ENCODE data around the gene FRG2B. TPM values are rescaled to one million over a fixed set of nuclear protein-coding genes. Genes with fewer than 3 reads are reported as not detected.
"Not testable (repeated sequence)": the region's sequence is repeated elsewhere in the genome, so short reads cannot be mapped to it uniquely, and the experiment has no call there.

Gene FRG2B
- total RNA-seq, 2 experiments from 2014 or later, result not detected

DNA sequence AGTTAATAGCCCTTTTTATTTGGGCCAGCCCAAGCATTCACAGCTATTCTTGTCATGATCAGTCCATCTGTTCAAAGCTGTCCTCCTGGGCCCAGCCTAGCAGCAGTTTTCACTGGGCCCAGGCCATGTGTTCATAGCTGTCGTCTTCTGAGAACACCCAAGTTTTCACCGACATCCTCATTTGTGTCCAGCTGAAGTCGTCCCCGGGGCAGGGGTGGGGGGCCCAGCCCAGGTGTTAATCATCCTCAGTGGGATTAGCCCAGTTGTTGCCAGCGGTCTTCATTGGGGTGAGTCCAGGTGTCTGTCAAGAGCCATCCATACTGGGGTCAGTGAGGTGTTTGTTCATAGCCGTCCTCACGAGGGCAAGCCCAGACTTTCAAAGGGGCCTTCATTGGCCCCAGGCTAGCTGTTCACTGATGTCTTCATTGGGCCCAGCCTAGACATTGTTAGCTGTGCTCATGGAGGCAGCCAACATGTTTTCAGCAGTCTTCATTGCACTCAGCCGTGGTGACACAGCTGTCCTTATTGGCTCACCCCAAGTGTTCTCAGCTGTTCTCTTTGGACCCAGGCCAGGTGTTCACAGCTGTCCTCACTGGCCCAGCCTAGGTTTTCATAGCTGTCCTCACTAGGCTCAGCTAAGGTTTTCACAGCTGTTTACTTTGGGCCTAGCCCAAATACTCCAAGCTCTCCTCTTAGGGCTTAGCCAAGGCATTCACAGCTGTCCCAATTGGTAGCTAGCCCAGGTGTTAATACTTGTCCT lies 10.0 kb downstream of the FRG2B start:
- Mint-ChIP-seq H3K4me3 (no peak overlapping the region), H3K27me3 (peaks cover 29% of the 10 kb centered on the region), H3K27ac (no peak overlapping the region), H3K4me1 (no peaks in the 10 kb centered on the region), H3K9me3 (no peaks in the 10 kb centered on the region), H3K36me3 (no peaks in the 10 kb centered on the region)
- DNase-seq (no peak), ATAC-seq (ENCODE audit: low read depth) (no peak)
- POLR2A ChIA-PET, result no interaction called here

- Mint-ChIP-seq H3K27me3 (peaks cover 26% of the 10 kb centered on the region), H3K4me1 (no peaks in the 10 kb centered on the region), H3K27ac (no peak overlapping the region), H3K9me3 (no peaks in the 10 kb centered on the region), H3K4me3 (no peak overlapping the region), H3K36me3 (no peaks in the 10 kb centered on the region)
- POLR2A ChIA-PET, result no interaction called here
- ATAC-seq (ENCODE audit: low read depth) (no peak), DNase-seq (no peak)
Measured at GRCh38 chr10:133614830-133615580, 11.6 kb downstream of the FRG2B start.

DNA sequence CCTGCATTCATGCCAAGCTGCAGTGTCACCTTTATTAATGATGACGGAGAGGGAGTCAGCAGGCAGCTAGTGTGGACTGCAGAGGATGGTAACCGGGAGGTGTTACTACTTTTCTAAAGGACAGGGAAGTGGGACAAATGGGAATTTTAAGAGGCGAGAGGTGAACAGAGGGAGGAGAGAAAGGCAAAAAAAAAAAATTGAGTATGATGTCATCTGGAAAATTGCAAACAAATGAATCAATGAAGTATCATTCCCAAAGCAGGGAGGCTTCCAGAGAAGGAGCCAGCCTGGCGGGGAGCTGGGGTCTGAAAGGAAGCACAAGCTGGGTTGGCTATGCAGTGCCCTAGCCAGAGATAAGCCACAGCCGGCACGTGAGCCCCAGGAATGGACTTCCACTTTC lies 12.9 kb downstream of the FRG2B start:
- Mint-ChIP-seq H3K27me3 (peaks cover 28% of the 10 kb centered on the region), H3K27ac (no peak overlapping the region), H3K36me3 (no peaks in the 10 kb centered on the region), H3K4me3 (no peak overlapping the region), H3K4me1 (no peaks in the 10 kb centered on the region), H3K9me3 (no peaks in the 10 kb centered on the region)
- DNase-seq (no peak), ATAC-seq (ENCODE audit: low read depth) (no peak)
- POLR2A ChIA-PET, result no interaction called here

DNA sequence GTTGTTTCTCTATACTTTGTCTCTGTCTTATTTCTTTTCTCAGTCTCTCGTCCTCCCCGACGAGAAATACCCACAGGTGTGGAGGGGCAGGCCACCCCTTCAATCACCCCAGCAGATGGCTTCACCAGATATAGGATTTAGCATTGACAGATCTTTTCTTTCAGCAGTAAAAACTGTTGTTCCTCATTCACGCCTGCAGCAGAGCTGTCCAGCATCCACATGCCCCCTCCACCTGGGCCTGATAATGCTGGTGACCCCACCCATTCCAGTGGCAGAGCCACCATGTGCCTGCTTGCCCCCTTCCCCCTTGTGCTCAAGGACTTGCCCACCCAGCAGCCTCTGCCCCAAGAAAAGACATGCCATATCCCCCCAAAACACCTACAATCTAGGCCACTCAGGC lies 15.5 kb downstream of the FRG2B start:
- H3K4me3 Mint-ChIP-seq, result no peak overlapping the region
- no peaks in the 10 kb centered on the region for H3K36me3 Mint-ChIP-seq
- POLR2A ChIA-PET, result no interaction called here
- H3K27ac Mint-ChIP-seq, result no peak overlapping the region
- H3K27me3 Mint-ChIP-seq, result peaks cover 48% of the 10 kb centered on the region
- DNase-seq (no peak), ATAC-seq (ENCODE audit: low read depth) (no peak)
- H3K9me3 Mint-ChIP-seq, result no peaks in the 10 kb centered on the region
- H3K4me1 Mint-ChIP-seq, result peaks cover 3% of the 10 kb centered on the region

GRCh38 chr10:133608855-133609254 lies 17.7 kb downstream of the FRG2B start:
- Mint-ChIP-seq H3K27ac (no peak overlapping the region), H3K4me1 (peaks cover 3% of the 10 kb centered on the region), H3K36me3 (no peaks in the 10 kb centered on the region), H3K4me3 (no peak overlapping the region), H3K9me3 (no peaks in the 10 kb centered on the region), H3K27me3 (peaks cover 54% of the 10 kb centered on the region)
- DNase-seq, result no peak
- POLR2A ChIA-PET, result no interaction called here
- no peak for ATAC-seq (ENCODE audit: low read depth)

DNA sequence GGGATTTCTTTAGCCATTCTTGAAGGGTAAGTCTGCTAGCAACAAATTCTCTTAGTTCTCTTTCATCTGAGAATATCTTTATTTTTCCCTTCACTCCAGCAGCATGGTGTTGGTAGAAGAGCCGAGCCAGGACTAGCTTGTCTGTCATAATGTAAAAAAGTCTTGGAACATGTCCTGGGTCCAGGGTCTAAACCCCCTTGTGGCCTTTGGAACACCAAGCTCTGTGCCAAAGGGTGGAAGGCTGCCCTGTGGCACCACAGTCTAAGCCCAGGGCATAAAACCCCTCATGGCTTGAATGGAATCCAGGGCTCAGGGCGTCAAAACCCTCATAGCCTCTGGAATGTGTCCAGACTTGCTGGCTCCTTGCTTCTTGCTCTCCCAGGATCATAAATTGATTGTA lies 23.2 kb downstream of the FRG2B start:
- H3K4me1 Mint-ChIP-seq; DNase-seq; H3K4me3 Mint-ChIP-seq; POLR2A ChIA-PET; ATAC-seq (ENCODE audit: low read depth); H3K36me3 Mint-ChIP-seq; H3K9me3 Mint-ChIP-seq; H3K27ac Mint-ChIP-seq: not testable (repeated sequence)
- H3K27me3 Mint-ChIP-seq, result peaks cover 61% of the 10 kb centered on the region

GRCh38 chr10:133600657-133601056 lies 25.9 kb downstream of the FRG2B start:
- DNase-seq (no peak), ATAC-seq (ENCODE audit: low read depth) (no peak)
- Mint-ChIP-seq H3K27me3 (peaks cover 55% of the 10 kb centered on the region), H3K36me3 (no peaks in the 10 kb centered on the region), H3K4me1 (no peaks in the 10 kb centered on the region), H3K9me3 (no peaks in the 10 kb centered on the region), H3K27ac (no peak overlapping the region), H3K4me3 (no peak overlapping the region)
- POLR2A ChIA-PET, result no interaction called here

GRCh38 chr10:133599869-133600268 lies 26.7 kb downstream of the FRG2B start:
- H3K36me3 Mint-ChIP-seq; POLR2A ChIA-PET; DNase-seq; H3K9me3 Mint-ChIP-seq; H3K4me3 Mint-ChIP-seq; H3K27ac Mint-ChIP-seq; ATAC-seq (ENCODE audit: low read depth); H3K4me1 Mint-ChIP-seq: not testable (repeated sequence)
- H3K27me3 Mint-ChIP-seq, result peaks cover 59% of the 10 kb centered on the region

GRCh38 chr10:133592716-133593115 lies 33.9 kb downstream of the FRG2B start:
- Mint-ChIP-seq H3K27me3 (peaks cover 45% of the 10 kb centered on the region), H3K4me3 (no peak overlapping the region), H3K36me3 (no peaks in the 10 kb centered on the region), H3K9me3 (no peaks in the 10 kb centered on the region), H3K4me1 (no peaks in the 10 kb centered on the region), H3K27ac (no peak overlapping the region)
- DNase-seq (no peak), ATAC-seq (ENCODE audit: low read depth) (no peak)
- POLR2A ChIA-PET, result no interaction called here

DNA sequence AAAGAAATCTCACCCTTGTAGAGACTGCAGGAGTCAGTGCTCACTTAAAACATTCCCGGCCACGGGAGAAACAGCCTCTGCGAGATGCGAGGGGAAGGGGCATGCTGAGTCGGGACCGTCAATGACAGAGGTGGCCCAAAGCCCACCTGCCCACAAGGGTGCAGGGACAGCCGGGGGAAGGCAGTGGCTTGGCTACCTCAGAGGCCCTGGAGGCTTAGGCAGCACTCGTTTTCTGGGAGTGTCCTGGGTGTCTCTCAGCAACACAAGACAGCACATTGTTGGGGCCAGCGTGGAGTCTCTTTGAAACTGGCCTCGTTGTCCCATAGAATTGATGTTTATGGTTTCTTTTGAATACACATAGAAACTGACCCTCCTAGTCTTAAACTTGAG lies 35.6 kb downstream of the FRG2B start:
- no peak for ATAC-seq (ENCODE audit: low read depth)
- H3K36me3 Mint-ChIP-seq, result no peaks in the 10 kb centered on the region
- peaks cover 37% of the 10 kb centered on the region for H3K27me3 Mint-ChIP-seq
- no peaks in the 10 kb centered on the region for H3K9me3 Mint-ChIP-seq
- no peak overlapping the region for H3K27ac Mint-ChIP-seq
- no peaks in the 10 kb centered on the region for H3K4me1 Mint-ChIP-seq
- no peak for DNase-seq
- H3K4me3 Mint-ChIP-seq, result no peak overlapping the region
- POLR2A ChIA-PET, result no interaction called here

- POLR2A ChIA-PET, result no interaction called here
- Mint-ChIP-seq H3K4me3 (no peak overlapping the region), H3K36me3 (no peaks in the 10 kb centered on the region), H3K9me3 (no peaks in the 10 kb centered on the region), H3K4me1 (no peaks in the 10 kb centered on the region), H3K27me3 (peaks cover 31% of the 10 kb centered on the region), H3K27ac (no peak overlapping the region)
- ATAC-seq (ENCODE audit: low read depth) (no peak), DNase-seq (no peak)
Measured at GRCh38 chr10:133590226-133590969, 36.2 kb downstream of the FRG2B start.

- ATAC-seq (ENCODE audit: low read depth); POLR2A ChIA-PET; H3K36me3 Mint-ChIP-seq; H3K27me3 Mint-ChIP-seq; H3K9me3 Mint-ChIP-seq; H3K27ac Mint-ChIP-seq; H3K4me3 Mint-ChIP-seq; DNase-seq; H3K4me1 Mint-ChIP-seq: not testable (repeated sequence)
Measured at GRCh38 chr10:133577037-133577436, 49.6 kb downstream of the FRG2B start.

All from activated naive CD8-positive, alpha-beta T cell treated with anti-CD3 and anti-CD28 coated beads, Interleukin-2, amount 10 ng/mL, durations not matched to agents 7 days and 5 days (primary cell).